ENCODE results near the gene AKAP14. TPM values are rescaled to one million over a fixed set of nuclear protein-coding genes. Genes with fewer than 3 reads are reported as not detected.

Gene AKAP14
- total and polyA plus RNA-seq, 7 donors: 0.19 TPM; not detected in 6

DNA sequence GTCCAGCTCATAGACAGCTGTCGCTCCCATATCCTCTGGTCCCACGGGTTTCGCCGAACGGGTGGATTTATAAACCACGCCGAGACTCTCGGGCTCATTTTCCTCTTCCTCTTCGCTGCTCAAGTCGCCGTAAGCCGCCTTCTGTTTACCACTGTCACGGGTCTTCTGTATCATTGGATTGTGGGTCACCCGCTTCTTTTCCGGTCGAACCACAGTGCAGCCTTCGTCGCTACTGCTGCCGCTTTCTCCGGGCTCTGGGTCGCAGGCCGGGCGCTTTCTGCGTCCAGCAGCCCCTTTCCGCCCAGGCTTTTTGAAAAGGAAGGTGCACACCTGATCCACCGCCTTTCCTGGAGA, 24.5 kb upstream of the AKAP14 start:
- 0 to 31% (median 0%) methylated on average over 26 of the region's 26 CpGs for WGBS, 3 donors
- H3K27me3 ChIP-seq (ENCODE audit: insufficient read depth in 3 of 3, low read length in 2 of 3): no peaks in the 10 kb centered on the region

DNA sequence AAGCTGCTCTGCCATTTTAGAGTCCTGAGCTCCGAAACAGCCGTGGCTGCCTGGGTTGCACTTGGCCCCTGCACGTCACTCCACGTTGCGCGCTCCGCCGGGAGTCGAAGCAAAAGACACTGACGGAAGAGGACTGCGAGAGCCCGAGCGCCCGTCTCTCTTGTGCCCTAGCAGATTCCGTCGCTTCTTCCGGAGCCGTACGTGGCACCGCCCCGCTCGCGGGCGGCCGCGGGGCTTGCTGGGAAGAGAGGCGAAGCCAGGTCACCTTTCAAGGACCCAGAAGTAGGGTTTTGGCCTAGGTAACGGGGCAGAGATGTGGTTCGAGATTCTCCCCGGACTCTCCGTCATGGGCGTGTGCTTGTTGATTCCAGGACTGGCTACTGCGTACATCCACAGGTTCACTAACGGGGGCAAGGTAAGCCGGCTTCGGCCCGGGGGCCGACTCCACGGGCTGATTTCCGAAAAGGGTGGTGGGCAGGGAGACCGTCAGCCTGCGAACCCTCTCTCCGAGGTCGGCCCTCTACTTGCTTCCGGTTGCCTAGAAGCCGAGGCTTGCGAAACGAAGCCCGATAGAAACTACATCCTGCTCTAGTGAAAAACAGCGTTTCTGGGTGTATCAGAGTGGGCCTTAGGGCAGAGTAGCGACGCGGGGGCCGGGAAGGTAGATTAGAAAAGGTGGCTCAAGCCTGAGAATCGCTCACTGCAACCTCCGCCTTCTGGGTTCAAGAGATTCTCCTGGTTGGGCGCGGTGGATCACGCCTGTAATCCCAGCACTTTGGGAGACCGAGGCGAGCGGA, 23.9 kb upstream of the AKAP14 start, which contains the start of the genes NDUFA1 and RNF113A:
Gene NDUFA1 (plus strand): TSS at position 234 of the 797 bp plus-strand sequence. CDS start 80 bp downstream, at position 314.
Gene RNF113A (minus strand): TSS at position 135 of the 797 bp plus-strand sequence. CDS start 120 bp downstream, at position 15.
- H3K4me3 ChIP-seq: peak within 1 kb of the TSS; percentile 61
- ATAC-seq (peak; percentile 97 to 98 (median 98)), DNase-seq (peak; percentile 85 to 92)
- H3K9me3 ChIP-seq: no peaks in the 10 kb centered on the region
- no peaks in the 10 kb centered on the region for H3K27me3 ChIP-seq (ENCODE audit: insufficient read depth in 3 of 3, low read length in 2 of 3)
- WGBS, 3 donors: 0 to 35% (median 0%) methylated on average over 44 to 62 of the region's 62 CpGs
- H3K4me1 ChIP-seq: peaks cover 13% of the 10 kb centered on the region
- intact Hi-C loops (cut with DNase I): loop anchor here in 1 of 2 donors (2.0 to 5.0 kb wide), 2 partner anchors 17 to 79 kb away; partner anchors contain the start of gene RPL39
- TF ChIP-seq, protein P1, sequence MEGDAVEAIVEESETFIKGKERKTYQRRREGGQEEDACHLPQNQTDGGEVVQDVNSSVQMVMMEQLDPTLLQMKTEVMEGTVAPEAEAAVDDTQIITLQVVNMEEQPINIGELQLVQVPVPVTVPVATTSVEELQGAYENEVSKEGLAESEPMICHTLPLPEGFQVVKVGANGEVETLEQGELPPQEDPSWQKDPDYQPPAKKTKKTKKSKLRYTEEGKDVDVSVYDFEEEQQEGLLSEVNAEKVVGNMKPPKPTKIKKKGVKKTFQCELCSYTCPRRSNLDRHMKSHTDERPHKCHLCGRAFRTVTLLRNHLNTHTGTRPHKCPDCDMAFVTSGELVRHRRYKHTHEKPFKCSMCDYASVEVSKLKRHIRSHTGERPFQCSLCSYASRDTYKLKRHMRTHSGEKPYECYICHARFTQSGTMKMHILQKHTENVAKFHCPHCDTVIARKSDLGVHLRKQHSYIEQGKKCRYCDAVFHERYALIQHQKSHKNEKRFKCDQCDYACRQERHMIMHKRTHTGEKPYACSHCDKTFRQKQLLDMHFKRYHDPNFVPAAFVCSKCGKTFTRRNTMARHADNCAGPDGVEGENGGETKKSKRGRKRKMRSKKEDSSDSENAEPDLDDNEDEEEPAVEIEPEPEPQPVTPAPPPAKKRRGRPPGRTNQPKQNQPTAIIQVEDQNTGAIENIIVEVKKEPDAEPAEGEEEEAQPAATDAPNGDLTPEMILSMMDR (IDR thresholded peaks at IDR 0.05): no peak
- H3K27ac ChIP-seq: peak within 1 kb of the TSS; percentile 91
- peaks cover 0 to 16% of the 10 kb centered on the region in 2 donors for H3K36me3 ChIP-seq (ENCODE audit: insufficient read depth in 1 of 2, low read depth in 1 of 2)

More for the DNA sequence above, 24.5 kb upstream of the AKAP14 start:
- Histone ChIP-seq H3K36me3 (ENCODE audit: insufficient read depth in 1 of 2, low read depth in 1 of 2) (peaks cover 0 to 11% of the 10 kb centered on the region in 2 donors), H3K27ac (peak overlapping the region; percentile 91), H3K4me1 (peaks cover 13% of the 10 kb centered on the region), H3K9me3 (no peaks in the 10 kb centered on the region), H3K4me3 (peak overlapping the region; percentile 61)
- DNase-seq (no peak), ATAC-seq (peak; percentile 37 to 56 (median 48))
- TF ChIP-seq, protein P1 (IDR thresholded peaks at IDR 0.05): no peak
- intact Hi-C loops (cut with DNase I): loop anchor here in 1 of 2 donors (2.0 to 5.0 kb wide), 2 partner anchors 16 to 79 kb away; partner anchors contain the start of gene RPL39

DNA sequence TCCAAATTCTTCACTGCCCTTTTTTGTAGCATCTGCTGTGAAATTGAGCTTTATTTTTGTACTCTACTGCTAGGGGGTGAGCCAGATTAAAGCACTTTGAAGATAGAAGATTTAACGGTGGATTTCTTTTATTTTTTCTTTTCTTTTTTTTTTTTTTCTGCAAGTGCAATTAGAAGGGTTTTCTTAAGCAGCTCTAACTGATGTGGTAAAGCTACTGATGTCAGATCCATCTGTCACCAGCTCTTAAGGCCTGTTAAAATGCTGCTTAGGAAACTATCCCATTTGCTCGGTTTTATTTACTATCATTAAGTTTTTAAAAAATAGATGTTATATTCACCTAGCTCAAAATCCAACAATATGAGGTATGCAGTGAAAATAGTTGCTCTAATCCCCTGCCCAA, 17.0 kb upstream of the AKAP14 start:
- Histone ChIP-seq H3K4me3 (no peak overlapping the region), H3K4me1 (no peaks in the 10 kb centered on the region), H3K36me3 (ENCODE audit: insufficient read depth in 1 of 2, low read depth in 1 of 2) (peaks cover 0 to 31% of the 10 kb centered on the region in 2 donors), H3K9me3 (no peaks in the 10 kb centered on the region), H3K27me3 (ENCODE audit: insufficient read depth in 3 of 3, low read length in 2 of 3) (no peaks in the 10 kb centered on the region), H3K27ac (no peak overlapping the region)
- TF ChIP-seq, protein P1 (IDR thresholded peaks at IDR 0.05): no peak
- WGBS, 3 donors: 53 to 71% (median 61%) methylated on average over 2 of the region's 2 CpGs
- intact Hi-C loops (cut with DNase I): no loop called here
- DNase-seq: no peak
- no peak for ATAC-seq

DNA sequence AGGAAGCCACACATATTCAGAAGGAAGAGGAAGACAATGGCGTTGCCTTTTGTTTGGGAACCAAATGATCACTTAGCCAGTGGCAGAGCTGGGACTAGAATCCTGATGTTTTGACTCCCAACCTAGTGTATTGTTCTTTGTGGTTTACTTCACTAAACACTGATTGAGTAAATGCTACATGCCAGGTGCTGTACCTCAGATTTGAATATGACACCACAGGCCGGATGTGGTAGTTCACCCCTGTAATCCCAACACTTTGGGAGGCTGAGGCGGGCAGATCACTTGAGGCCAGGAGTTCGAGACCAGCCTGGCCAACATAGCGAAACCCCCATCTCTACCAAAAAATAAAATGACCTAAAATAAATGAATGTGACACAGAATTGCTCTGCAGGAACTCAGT, 15.6 kb upstream of the AKAP14 start:
- H3K27me3 ChIP-seq (ENCODE audit: insufficient read depth in 3 of 3, low read length in 2 of 3): no peaks in the 10 kb centered on the region
- ATAC-seq (no peak), DNase-seq (no peak)
- H3K4me1 ChIP-seq: no peaks in the 10 kb centered on the region
- peaks cover 0 to 31% of the 10 kb centered on the region in 2 donors for H3K36me3 ChIP-seq (ENCODE audit: insufficient read depth in 1 of 2, low read depth in 1 of 2)
- intact Hi-C loops (cut with DNase I): no loop called here
- H3K9me3 ChIP-seq: no peaks in the 10 kb centered on the region
- no peak overlapping the region for H3K27ac ChIP-seq
- TF ChIP-seq, protein P1 (IDR thresholded peaks at IDR 0.05): no peak
- WGBS, 3 donors: 75 to 90% (median 77%) methylated on average over 5 of the region's 5 CpGs
- no peak overlapping the region for H3K4me3 ChIP-seq

Measured in psoas muscle (tissue), 8 donors.